Smooth muscle cell (in vitro differentiated cells): ENCODE measurements around the gene SEMA4D. TPM values are rescaled to one million over a fixed set of nuclear protein-coding genes. Genes with fewer than 3 reads are reported as not detected.
A peak's percentile ranks its signal among the peaks of the same experiment; 100 is the strongest.

ENCODE experiments used
- DNase-seq: peaks from one replicate; lab custom pipeline; 2025; ENCODE audit not compliant: unreplicated experiment; lab: John Stamatoyannopoulos, UW
- H2AFZ ChIP-seq: fragments of 200-600 bp; sonication (generic); 2 replicates; pipeline ENCODE4 v1.6.0; 2016; ENCODE audit warnings: antibody characterized with exemption, low read depth, mild to moderate bottlenecking
- H3F3A ChIP-seq: fragments of 200-600 bp; sonication (generic); 2 replicates; pipeline ENCODE4 v1.6.0; 2017; ENCODE audit warnings: antibody characterized with exemption, low read depth
- H3K27ac ChIP-seq: fragments of 200-600 bp; sonication (generic); 2 replicates; pipeline ENCODE4 v1.5.1; 2016; ENCODE audit warnings: low read depth, mild to moderate bottlenecking
- H3K27me3 ChIP-seq: fragments of 200-600 bp; sonication (generic); 2 replicates; pipeline ENCODE4 v1.6.1; 2016; ENCODE audit warnings: low read depth, mild to moderate bottlenecking
- H3K36me3 ChIP-seq: fragments of 200-600 bp; sonication (generic); 2 replicates; pipeline ENCODE4 v1.5.1; 2016; ENCODE audit warnings: low read depth
- H3K4me1 ChIP-seq: fragments of 200-600 bp; sonication (generic); 2 replicates; pipeline ENCODE4 v1.5.1; 2016; ENCODE audit warnings: low read depth
- H3K4me2 ChIP-seq: fragments of 200-600 bp; sonication (generic); 2 replicates; pipeline ENCODE4 v1.6.0; 2016; ENCODE audit warnings: mild to moderate bottlenecking
- H3K4me3 ChIP-seq: fragments of 200-600 bp; sonication (generic); 2 replicates; pipeline ENCODE4 v1.5.1; 2016; ENCODE audit warnings: mild to moderate bottlenecking
- H3K79me2 ChIP-seq: fragments of 200-600 bp; sonication (generic); 2 replicates; pipeline ENCODE4 v1.6.0; 2016; ENCODE audit warnings: low read depth, mild to moderate bottlenecking
- H3K9ac ChIP-seq: fragments of 200-600 bp; sonication (generic); 2 replicates; pipeline ENCODE4 v1.6.0; 2016; ENCODE audit warnings: low read depth
- H3K9me3 ChIP-seq: fragments of 200-600 bp; sonication (generic); replicated peaks from 2 replicates; pipeline ENCODE4 v1.5.1; 2016; ENCODE audit warnings: low read depth
- H4K20me1 ChIP-seq: fragments of 200-600 bp; sonication (generic); 2 replicates; pipeline ENCODE4 v1.6.0; 2016; ENCODE audit warnings: low read depth
- WGBS: methylation state at CpG from one replicate; pipeline ENCODE4 v1.1.7; 2016; ENCODE audit warnings: low lambda C conversion rate; 5-methylcytosine and 5-hydroxymethylcytosine counted together
- polyA plus RNA-seq: library from polyadenylated mRNA; unstranded; fragments of >200 nt; fragmentation: Nextera tagmentation; extraction: Ambion mirVana; gene quantifications from 2 replicates; pipeline ENCODE4 v1.2.1, GENCODE V29; 2016
- total RNA-seq: library from RNA; depleted of rRNA; stranded (reverse); fragments of >200 nt; gene quantifications from 2 replicates; pipeline ENCODE4 v1.2.3, GENCODE V29; 2014
- TF ChIP-seq, protein P1 (sequence below): fragments of 200-600 bp; sonication (generic); IDR thresholded peaks from 2 replicates; pipeline ENCODE4 v1.5.1; 2017; ENCODE audit warnings: borderline replicate concordance, mild to moderate bottlenecking, antibody characterized with exemption; ENCODE audit not compliant: insufficient read depth, poor library complexity, severe bottlenecking

Gene SEMA4D
- total and polyA plus RNA-seq, 2 experiments from 2014 or later = 0.63 to 2.7 TPM

DNA sequence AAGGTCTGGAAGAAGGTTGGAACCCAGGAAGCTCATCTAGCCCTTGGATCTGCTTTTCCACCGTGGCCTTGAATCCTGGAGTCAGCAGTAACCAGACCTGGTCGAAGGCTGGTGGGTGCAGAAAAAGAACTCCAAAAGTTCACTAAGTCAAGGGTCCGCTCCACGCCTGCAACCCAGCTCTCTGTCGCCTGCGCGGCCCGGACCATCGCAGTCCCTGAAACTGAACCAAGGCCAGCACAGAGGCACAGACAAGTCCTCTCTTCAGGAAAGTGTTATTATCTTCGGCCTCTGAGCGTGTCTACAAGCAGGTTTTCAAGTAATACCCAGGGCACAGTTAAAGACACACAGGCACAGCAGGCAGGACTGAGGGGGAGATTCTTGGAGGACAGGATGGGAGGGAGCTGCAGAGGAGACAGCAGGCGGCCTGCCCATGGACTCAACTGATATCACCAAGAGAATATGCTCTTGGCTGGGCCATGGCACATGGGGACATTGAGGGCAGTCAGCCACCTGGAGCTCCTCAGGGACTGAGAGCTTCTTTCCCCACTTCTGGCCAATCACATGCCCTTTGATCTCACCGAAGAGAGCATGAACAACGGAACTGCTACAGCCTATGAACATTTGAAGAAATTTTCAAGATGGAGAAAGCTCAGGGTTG, 45.8 kb upstream of the SEMA4D start:
- TF ChIP-seq, protein P1, sequence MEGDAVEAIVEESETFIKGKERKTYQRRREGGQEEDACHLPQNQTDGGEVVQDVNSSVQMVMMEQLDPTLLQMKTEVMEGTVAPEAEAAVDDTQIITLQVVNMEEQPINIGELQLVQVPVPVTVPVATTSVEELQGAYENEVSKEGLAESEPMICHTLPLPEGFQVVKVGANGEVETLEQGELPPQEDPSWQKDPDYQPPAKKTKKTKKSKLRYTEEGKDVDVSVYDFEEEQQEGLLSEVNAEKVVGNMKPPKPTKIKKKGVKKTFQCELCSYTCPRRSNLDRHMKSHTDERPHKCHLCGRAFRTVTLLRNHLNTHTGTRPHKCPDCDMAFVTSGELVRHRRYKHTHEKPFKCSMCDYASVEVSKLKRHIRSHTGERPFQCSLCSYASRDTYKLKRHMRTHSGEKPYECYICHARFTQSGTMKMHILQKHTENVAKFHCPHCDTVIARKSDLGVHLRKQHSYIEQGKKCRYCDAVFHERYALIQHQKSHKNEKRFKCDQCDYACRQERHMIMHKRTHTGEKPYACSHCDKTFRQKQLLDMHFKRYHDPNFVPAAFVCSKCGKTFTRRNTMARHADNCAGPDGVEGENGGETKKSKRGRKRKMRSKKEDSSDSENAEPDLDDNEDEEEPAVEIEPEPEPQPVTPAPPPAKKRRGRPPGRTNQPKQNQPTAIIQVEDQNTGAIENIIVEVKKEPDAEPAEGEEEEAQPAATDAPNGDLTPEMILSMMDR = no peak
- H3K4me2 ChIP-seq = no peak overlapping the region
- no peak overlapping the region for H3K4me3 ChIP-seq
- no peak overlapping the region for H3K27ac ChIP-seq
- DNase-seq = no peak
- no peaks in the 10 kb centered on the region for H3F3A ChIP-seq
- no peaks in the 10 kb centered on the region for H4K20me1 ChIP-seq
- no peaks in the 10 kb centered on the region for H3K79me2 ChIP-seq
- H3K4me1 ChIP-seq = peaks cover 5% of the 10 kb centered on the region
- H3K9ac ChIP-seq = no peak overlapping the region
- no peak overlapping the region for H2AFZ ChIP-seq
- H3K9me3 ChIP-seq = peaks cover 3% of the 10 kb centered on the region
- WGBS = 92% methylated on average over 14 of the region's 14 CpGs
- no peaks in the 10 kb centered on the region for H3K27me3 ChIP-seq
- no peaks in the 10 kb centered on the region for H3K36me3 ChIP-seq

DNA sequence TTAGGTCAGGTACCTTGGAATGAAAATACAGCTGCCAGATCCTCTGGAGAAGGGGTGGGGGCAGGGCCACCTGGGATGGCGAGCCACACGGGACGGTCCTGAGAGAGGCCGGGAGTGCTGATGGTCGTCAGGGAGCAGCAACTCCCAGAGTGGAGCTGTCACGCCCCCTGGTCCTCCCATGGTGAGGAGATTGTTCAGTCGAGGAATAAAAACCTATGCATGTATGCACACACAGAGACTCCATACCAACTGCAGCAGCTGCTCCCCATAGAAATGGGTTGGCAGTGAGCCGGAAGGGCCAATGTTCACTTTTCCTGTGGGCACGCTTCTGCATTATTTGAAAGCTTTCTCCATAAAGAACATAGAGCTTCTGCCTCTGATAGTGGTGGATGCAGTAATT, 45.2 kb upstream of the SEMA4D start:
- Histone ChIP-seq H3K9me3 (peaks cover 3% of the 10 kb centered on the region), H3K4me3 (no peak overlapping the region), H3K9ac (no peak overlapping the region), H3K4me1 (peaks cover 5% of the 10 kb centered on the region), H3F3A (no peaks in the 10 kb centered on the region), H3K27me3 (no peaks in the 10 kb centered on the region), H4K20me1 (no peaks in the 10 kb centered on the region), H3K79me2 (no peaks in the 10 kb centered on the region), H3K36me3 (no peaks in the 10 kb centered on the region), H3K27ac (no peak overlapping the region), H2AFZ (peak overlapping the region; percentile 43), H3K4me2 (no peak overlapping the region)
- TF ChIP-seq, protein P1 = no peak
- DNase-seq = no peak
- 86% methylated on average over 9 of the region's 9 CpGs for WGBS

DNA sequence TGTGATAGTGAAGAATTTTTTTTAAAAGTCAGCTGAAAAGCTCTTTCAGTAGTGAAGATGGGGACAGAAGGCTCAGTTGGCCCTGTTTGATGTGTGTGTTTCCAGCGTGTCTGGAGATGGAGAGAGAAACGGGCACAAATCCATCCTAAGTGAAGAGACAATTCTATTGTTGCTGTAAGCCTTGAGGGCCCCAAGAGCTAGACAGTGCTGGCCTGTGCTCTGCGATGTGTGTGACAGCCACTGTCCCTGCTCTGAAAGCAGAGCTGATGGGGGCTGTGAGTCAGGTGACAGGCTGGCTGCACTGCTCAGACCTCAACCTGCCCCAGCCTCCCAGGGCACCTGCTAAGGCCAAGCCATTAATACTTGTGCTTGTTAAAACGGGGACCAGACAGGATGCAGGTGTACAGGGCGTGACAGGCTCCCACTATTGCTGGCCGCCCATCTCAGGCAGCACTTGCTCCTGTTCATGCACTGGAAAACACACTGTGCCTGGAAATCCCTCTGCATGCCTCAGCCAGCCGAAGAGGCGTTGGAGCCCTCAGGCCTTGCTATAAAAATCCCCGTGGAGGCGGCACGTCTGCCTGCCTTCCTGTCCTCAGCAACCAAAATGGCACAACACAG, 44.6 kb upstream of the SEMA4D start:
- Histone ChIP-seq H3K9me3 (peaks cover 3% of the 10 kb centered on the region), H4K20me1 (no peaks in the 10 kb centered on the region), H3K9ac (no peak overlapping the region), H3K27ac (no peak overlapping the region), H3K4me3 (no peak overlapping the region), H3K27me3 (no peaks in the 10 kb centered on the region), H3K36me3 (no peaks in the 10 kb centered on the region), H3F3A (no peaks in the 10 kb centered on the region), H3K79me2 (no peaks in the 10 kb centered on the region), H3K4me1 (peaks cover 5% of the 10 kb centered on the region), H3K4me2 (no peak overlapping the region), H2AFZ (peak overlapping the region; percentile 43)
- WGBS = 43% methylated on average over 11 of the region's 11 CpGs
- TF ChIP-seq, protein P1 = no peak
- DNase-seq = no peak
